ENCODE data around the gene GSTM5.

Gene GSTM5

DNA sequence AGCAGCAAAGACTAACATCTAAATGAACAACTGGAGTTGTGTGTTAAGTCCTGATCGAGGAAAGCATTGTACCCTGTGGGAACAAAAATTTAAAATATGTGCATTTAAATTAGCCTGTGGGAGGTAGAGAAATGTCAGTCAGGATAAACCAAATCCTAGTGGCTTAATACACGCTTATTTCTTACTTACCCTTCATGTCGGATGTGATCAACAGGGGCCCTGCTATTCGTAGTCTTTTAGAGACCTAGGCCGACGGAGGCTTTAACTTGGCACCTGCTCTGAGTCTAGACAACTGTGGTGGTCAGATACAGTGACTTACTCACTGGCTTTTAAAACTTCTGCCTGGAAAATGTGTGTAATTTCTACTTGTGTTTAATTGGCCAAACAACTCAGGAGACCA lies 18.6 kb downstream of the GSTM5 start:
- Histone ChIP-seq H3K4me3 (replicated peaks; ENCODE audit: insufficient read depth, low read length) (no peak overlapping the region), H3K27me3 (ENCODE audit: insufficient read depth, poor library complexity, severe bottlenecking) (no peaks in the 10 kb centered on the region), H3K27ac (replicated peaks) (no peak overlapping the region)
- no peak for DNase-seq (ENCODE audit: low read depth in 1 of 2, low spot score in 1 of 2)
- TF ChIP-seq REST (IDR thresholded peaks at IDR 0.05; ENCODE audit: insufficient replicate concordance, low read depth) = no peak
- no peak for TF ChIP-seq GABPA (IDR thresholded peaks at IDR 0.05; ENCODE audit: low read depth)
- no peak for TF ChIP-seq SPI1 (IDR thresholded peaks at IDR 0.05; ENCODE audit: borderline replicate concordance, low read depth)
- TF ChIP-seq POLR2AphosphoS5 (IDR thresholded peaks at IDR 0.05; ENCODE audit: low read depth) = no peak
- TF ChIP-seq CTCF (IDR thresholded peaks at IDR 0.05; ENCODE audit: insufficient read depth, low read length) = no peak

- Histone ChIP-seq H3K27me3 (ENCODE audit: insufficient read depth, poor library complexity, severe bottlenecking) (no peaks in the 10 kb centered on the region), H3K27ac (replicated peaks) (no peak overlapping the region), H3K4me3 (replicated peaks; ENCODE audit: insufficient read depth, low read length) (no peak overlapping the region)
- no peak for TF ChIP-seq POLR2AphosphoS5 (IDR thresholded peaks at IDR 0.05; ENCODE audit: low read depth)
- no peak for TF ChIP-seq SPI1 (IDR thresholded peaks at IDR 0.05; ENCODE audit: borderline replicate concordance, low read depth)
- TF ChIP-seq GABPA (IDR thresholded peaks at IDR 0.05; ENCODE audit: low read depth) = no peak
- no peak for TF ChIP-seq CTCF (IDR thresholded peaks at IDR 0.05; ENCODE audit: insufficient read depth, low read length)
- no peak for DNase-seq (ENCODE audit: low read depth in 1 of 2, low spot score in 1 of 2)
Measured at GRCh38 chr1:109732390-109732881, 20.4 kb downstream of the GSTM5 start.

- DNase-seq (ENCODE audit: low read depth in 1 of 2, low spot score in 1 of 2) = no peak
- Histone ChIP-seq H3K27me3 (ENCODE audit: insufficient read depth, poor library complexity, severe bottlenecking) (no peaks in the 10 kb centered on the region), H3K4me3 (replicated peaks; ENCODE audit: insufficient read depth, low read length) (no peak overlapping the region), H3K27ac (replicated peaks) (no peak overlapping the region)
- TF ChIP-seq GABPA (IDR thresholded peaks at IDR 0.05; ENCODE audit: low read depth) (no peak), CTCF (IDR thresholded peaks at IDR 0.05; ENCODE audit: insufficient read depth, low read length) (no peak), POLR2AphosphoS5 (IDR thresholded peaks at IDR 0.05; ENCODE audit: low read depth) (no peak), SPI1 (IDR thresholded peaks at IDR 0.05; ENCODE audit: borderline replicate concordance, low read depth) (no peak), REST (IDR thresholded peaks at IDR 0.05; ENCODE audit: insufficient replicate concordance, low read depth) (no peak)
Measured at GRCh38 chr1:109733236-109733870, 21.3 kb downstream of the GSTM5 start.
